Activated CD8-positive, alpha-beta T cell treated with anti-CD3 and anti-CD28 coated beads for 36 hours (primary cell): ENCODE measurements around the gene SLC35B3. TPM values are rescaled to one million over a fixed set of nuclear protein-coding genes. Genes with fewer than 3 reads are reported as not detected.

Experiments
- ATAC-seq: fragments of 200-7000 bp; cut with Tn5 transposase; one replicate; pipeline ENCODE4 v1.10.0; 2021; ENCODE audit warnings: mild to moderate bottlenecking, moderate library complexity
- CTCF ChIA-PET: fragments of 350-600 bp; sonication (Branson Sonifier 250); formaldehyde crosslinking; loops from one replicate; lab custom pipeline; 2021; ENCODE audit warnings: antibody characterized with exemption; lab: Charles Lee
- POLR2A ChIA-PET: fragments of 350-600 bp; sonication (Branson Sonifier 250); formaldehyde crosslinking; loops from one replicate; lab custom pipeline; 2021; ENCODE audit warnings: antibody characterized with exemption; lab: Charles Lee
- DNase-seq: peaks from one replicate; pipeline ENCODE4 v3.0.0-alpha.2; 2020
- H3K27ac Mint-ChIP-seq: one replicate; pipeline ENCODE4 v1.8.0; 2021; ENCODE audit warnings: mild to moderate bottlenecking, mixed read lengths
- H3K27me3 Mint-ChIP-seq: one replicate; pipeline ENCODE4 v1.8.0; 2021; ENCODE audit warnings: mixed read lengths
- H3K36me3 Mint-ChIP-seq: one replicate; pipeline ENCODE4 v1.8.0; 2021; ENCODE audit warnings: low read depth, mixed read lengths
- H3K4me1 Mint-ChIP-seq: one replicate; pipeline ENCODE4 v1.8.0; 2021; ENCODE audit warnings: low read depth, mixed read lengths
- H3K4me3 Mint-ChIP-seq: one replicate; pipeline ENCODE4 v1.8.0; 2021; ENCODE audit warnings: mild to moderate bottlenecking, moderate library complexity, mixed read lengths
- H3K9me3 Mint-ChIP-seq: one replicate; pipeline ENCODE4 v1.8.0; 2021; ENCODE audit warnings: mixed read lengths
- CTCF ChIP-seq: fragments of 200-600 bp; IDR thresholded peaks from one replicate; pipeline ENCODE4 v1.8.0; 2022; ENCODE audit warnings: antibody characterized with exemption, mild to moderate bottlenecking
- intact Hi-C: fragments of 100-400 bp; cut with micrococcal nuclease; formaldehyde crosslinking; loops from one replicate; pipeline ENCODE4 v1.10.0; 2022
- total RNA-seq, 2 experiments: library from RNA; stranded (reverse); gene quantifications; one replicate each; pipeline ENCODE4 v1.2.3, GENCODE V29; 2021

SLC35B3 gene
- total RNA-seq, 2 experiments from 2014 or later = 7.1 to 7.8 TPM

- no peaks in the 10 kb centered on the region for H3K27me3 Mint-ChIP-seq
- POLR2A ChIA-PET = no interaction called here
- CTCF ChIA-PET = no interaction called here
- intact Hi-C loops = no loop called here
- DNase-seq (no peak), ATAC-seq (no peak)
- H3K4me3 Mint-ChIP-seq = no peak overlapping the region
- H3K9me3 Mint-ChIP-seq = peaks cover 4% of the 10 kb centered on the region
- peaks cover 2% of the 10 kb centered on the region for H3K36me3 Mint-ChIP-seq
- no peak for TF ChIP-seq CTCF
- H3K4me1 Mint-ChIP-seq = no peaks in the 10 kb centered on the region
- H3K27ac Mint-ChIP-seq = no peak overlapping the region
Measured at GRCh38 chr6:8400663-8401062, 34.7 kb downstream of the SLC35B3 start.

DNA sequence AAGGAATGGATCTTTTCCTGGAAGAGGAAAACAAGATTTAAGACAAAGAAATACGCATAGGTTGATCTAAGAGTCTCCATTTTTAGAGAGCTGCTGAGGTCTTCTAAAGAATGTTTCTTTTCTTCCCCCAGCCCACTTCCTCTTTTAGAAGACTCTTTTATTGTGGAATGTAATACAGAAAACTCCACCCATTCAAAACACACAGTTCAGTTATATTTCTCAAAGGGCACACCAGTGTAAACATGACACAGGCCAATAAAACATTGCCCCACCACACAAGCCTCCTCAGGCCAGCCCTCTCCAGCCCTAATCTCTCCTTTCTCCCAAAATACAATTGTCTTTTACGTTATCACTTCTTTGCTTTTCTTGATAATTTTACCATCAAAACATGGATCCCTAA lies 42.8 kb downstream of the SLC35B3 start:
- Mint-ChIP-seq H3K4me1 (peaks cover 18% of the 10 kb centered on the region), H3K4me3 (no peak overlapping the region), H3K27me3 (no peaks in the 10 kb centered on the region), H3K36me3 (no peaks in the 10 kb centered on the region), H3K27ac (peak overlapping the region; percentile 66), H3K9me3 (no peaks in the 10 kb centered on the region)
- no peak for ATAC-seq
- ChIA-PET POLR2A (no interaction called here), CTCF (no interaction called here)
- intact Hi-C loops = no loop called here
- no peak for TF ChIP-seq CTCF
- no peak for DNase-seq

GRCh38 chr6:8391934-8392333 lies 43.4 kb downstream of the SLC35B3 start:
- no peak for TF ChIP-seq CTCF
- no peak overlapping the region for H3K4me3 Mint-ChIP-seq
- DNase-seq (no peak), ATAC-seq (no peak)
- ChIA-PET POLR2A (no interaction called here), CTCF (no interaction called here)
- no peaks in the 10 kb centered on the region for H3K9me3 Mint-ChIP-seq
- intact Hi-C loops = no loop called here
- no peak overlapping the region for H3K27ac Mint-ChIP-seq
- no peaks in the 10 kb centered on the region for H3K27me3 Mint-ChIP-seq
- H3K4me1 Mint-ChIP-seq = peaks cover 18% of the 10 kb centered on the region
- H3K36me3 Mint-ChIP-seq = no peaks in the 10 kb centered on the region

DNA sequence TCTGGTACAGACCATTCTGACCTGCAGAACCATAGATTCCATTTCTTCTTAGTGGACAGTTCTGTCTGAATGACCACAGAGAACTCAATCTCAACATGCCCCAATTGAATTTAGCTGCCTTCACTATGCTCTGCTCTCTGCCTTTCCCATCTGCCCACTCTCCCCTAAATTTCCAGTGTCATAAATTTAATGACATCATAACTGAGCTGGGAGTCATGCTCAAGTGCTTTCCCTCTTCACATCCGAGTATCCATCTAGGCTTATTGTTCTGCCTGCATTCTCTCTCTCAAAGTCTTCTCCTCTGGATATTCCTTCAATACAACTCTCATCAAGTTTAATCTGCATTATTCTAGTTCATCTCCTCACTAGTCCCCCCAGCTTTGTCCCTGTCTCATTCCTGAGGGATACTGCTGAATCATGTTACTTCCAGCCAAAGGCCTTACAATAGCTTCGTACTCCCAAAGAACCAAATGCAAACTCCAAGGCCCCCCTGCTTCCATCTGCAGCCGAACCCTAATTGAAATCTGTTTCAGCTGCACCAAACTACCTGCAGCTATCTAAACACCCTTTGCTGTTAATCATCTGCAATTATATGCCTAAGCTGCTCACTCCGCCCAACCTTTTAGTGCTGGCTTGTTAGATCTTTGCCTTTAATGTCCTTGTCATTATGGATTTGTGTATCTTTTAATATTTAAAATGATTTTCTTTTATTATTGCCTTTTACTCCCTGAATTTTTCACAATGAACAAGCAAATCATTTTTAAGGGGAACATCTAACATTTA lies 46.1 kb downstream of the SLC35B3 start:
- intact Hi-C loops = no loop called here
- ATAC-seq (no peak), DNase-seq (no peak)
- H3K9me3 Mint-ChIP-seq = no peaks in the 10 kb centered on the region
- ChIA-PET POLR2A (no interaction called here), CTCF (no interaction called here)
- H3K36me3 Mint-ChIP-seq = no peaks in the 10 kb centered on the region
- TF ChIP-seq CTCF = no peak
- H3K4me3 Mint-ChIP-seq = no peak overlapping the region
- no peak overlapping the region for H3K27ac Mint-ChIP-seq
- peaks cover 18% of the 10 kb centered on the region for H3K4me1 Mint-ChIP-seq
- no peaks in the 10 kb centered on the region for H3K27me3 Mint-ChIP-seq

DNA sequence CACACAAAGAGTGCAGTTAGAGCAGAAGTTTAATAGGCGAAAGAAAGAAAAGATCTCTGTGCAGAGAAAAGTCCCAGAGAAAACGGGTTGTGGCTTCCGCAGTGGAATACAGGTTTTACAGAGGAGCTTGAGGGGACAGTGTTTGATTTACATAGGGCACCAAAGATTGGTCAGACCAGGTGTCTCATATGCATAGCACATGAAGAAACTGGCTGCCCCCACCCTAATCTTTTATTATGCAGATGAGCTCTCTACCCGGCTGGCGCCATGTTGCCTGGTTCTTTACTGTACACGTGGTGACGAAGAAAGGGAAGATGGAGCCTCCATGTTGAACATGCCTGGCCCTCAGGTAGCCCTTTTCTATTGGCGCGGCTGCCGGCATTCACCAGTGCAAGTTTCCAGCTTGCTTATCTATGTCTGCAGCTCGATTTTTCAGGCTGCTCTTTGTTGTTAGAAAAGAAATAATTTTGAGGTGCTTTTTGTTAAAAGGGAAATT lies 47.4 kb downstream of the SLC35B3 start:
- Mint-ChIP-seq H3K36me3 (no peaks in the 10 kb centered on the region), H3K27me3 (no peaks in the 10 kb centered on the region), H3K4me1 (peaks cover 12% of the 10 kb centered on the region), H3K9me3 (no peaks in the 10 kb centered on the region), H3K4me3 (no peak overlapping the region), H3K27ac (no peak overlapping the region)
- intact Hi-C loops = no loop called here
- ChIA-PET CTCF (no interaction called here), POLR2A (no interaction called here)
- TF ChIP-seq CTCF = no peak
- DNase-seq (no peak), ATAC-seq (no peak)
